Sigmoid colon (tissue), 4 donors: ENCODE measurements around the gene PPP4R3C.

Experiments
- EP300 ChIP-seq, 4 donors: sonication (generic); formaldehyde crosslinking; IDR thresholded peaks; one replicate each; pipeline ENCODE4 v1.6.1; 2017; ENCODE audit warnings: antibody characterized with exemption in 4 of 4
- POLR2A ChIP-seq, 2 donors: fragments of 450-650 bp; IDR thresholded peaks; one replicate each; pipeline ENCODE4 v1.6.1; 2016; ENCODE audit warnings: antibody characterized with exemption in 2 of 2, mild to moderate bottlenecking in 2 of 2, moderate library complexity in 2 of 2
- POLR2AphosphoS5 ChIP-seq, 4 donors: sonication (generic); formaldehyde crosslinking; IDR thresholded peaks; one replicate each; pipeline ENCODE4 v1.6.1; 2017; ENCODE audit warnings: antibody characterized with exemption in 4 of 4
- TF ChIP-seq, protein P1 (sequence below), 4 experiments: fragments of 450-650 bp in 3 of 4; fragments of 200-600 bp in 1 of 4; IDR thresholded peaks; one replicate each; pipeline ENCODE4 v1.5.1; 2016 to 2019; ENCODE audit warnings: antibody characterized with exemption in 4 of 4, mild to moderate bottlenecking in 3 of 4, moderate library complexity in 2 of 4

DNA sequence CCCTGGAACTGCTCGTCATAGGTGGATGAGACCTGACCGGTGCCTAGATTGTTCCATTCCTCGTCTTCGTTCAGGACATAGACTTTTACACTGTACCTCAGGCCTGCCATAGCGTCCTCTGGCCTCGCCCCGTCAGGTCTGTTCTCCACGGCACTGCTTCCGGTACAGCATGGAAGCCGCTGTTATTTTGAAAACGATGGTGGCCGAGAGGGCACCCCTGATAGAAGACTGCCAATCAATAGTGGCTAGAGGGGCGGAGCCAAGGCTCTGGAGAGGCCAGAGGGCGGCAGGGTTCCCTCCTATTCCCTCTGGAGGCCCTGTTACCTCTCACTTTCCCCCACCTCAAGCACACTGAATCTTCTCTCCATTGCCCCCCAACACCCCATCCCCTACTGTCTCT lies at the start of gene PPP4R3C:
- TF ChIP-seq, protein P1, sequence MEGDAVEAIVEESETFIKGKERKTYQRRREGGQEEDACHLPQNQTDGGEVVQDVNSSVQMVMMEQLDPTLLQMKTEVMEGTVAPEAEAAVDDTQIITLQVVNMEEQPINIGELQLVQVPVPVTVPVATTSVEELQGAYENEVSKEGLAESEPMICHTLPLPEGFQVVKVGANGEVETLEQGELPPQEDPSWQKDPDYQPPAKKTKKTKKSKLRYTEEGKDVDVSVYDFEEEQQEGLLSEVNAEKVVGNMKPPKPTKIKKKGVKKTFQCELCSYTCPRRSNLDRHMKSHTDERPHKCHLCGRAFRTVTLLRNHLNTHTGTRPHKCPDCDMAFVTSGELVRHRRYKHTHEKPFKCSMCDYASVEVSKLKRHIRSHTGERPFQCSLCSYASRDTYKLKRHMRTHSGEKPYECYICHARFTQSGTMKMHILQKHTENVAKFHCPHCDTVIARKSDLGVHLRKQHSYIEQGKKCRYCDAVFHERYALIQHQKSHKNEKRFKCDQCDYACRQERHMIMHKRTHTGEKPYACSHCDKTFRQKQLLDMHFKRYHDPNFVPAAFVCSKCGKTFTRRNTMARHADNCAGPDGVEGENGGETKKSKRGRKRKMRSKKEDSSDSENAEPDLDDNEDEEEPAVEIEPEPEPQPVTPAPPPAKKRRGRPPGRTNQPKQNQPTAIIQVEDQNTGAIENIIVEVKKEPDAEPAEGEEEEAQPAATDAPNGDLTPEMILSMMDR (IDR thresholded peaks at IDR 0.05) = no peak
- TF ChIP-seq POLR2A (IDR thresholded peaks at IDR 0.05) = no peak
- no peak for TF ChIP-seq POLR2AphosphoS5 (IDR thresholded peaks at IDR 0.05)
- TF ChIP-seq EP300 (IDR thresholded peaks at IDR 0.05) = no peak
